HepG2 (cell line): ENCODE data around the gene SDE2. TPM values are rescaled to one million over a fixed set of nuclear protein-coding genes. Genes with fewer than 3 reads are reported as not detected.
"Not testable (repeated sequence)": the region's sequence is repeated elsewhere in the genome, so short reads cannot be mapped to it uniquely, and the experiment has no call there.

Experiments
- ATAC-seq: fragments of 200-7000 bp; cut with Tn5 transposase; 3 replicates; pipeline ENCODE4 v1.9.1; 2020; ENCODE audit warnings: mild to moderate bottlenecking, moderate library complexity
- BruUV-seq: library from RNA; stranded (reverse); fragments of 400-500 nt; replicated peaks from 2 replicates; lab custom pipeline; 2021; lab: Mats Ljungman, UMichigan
- CTCF ChIA-PET: fragments of 300-600 bp; formaldehyde crosslinking; extraction: SDS; loops from one replicate; lab custom pipeline; 2021; ENCODE audit warnings: low total read pairs, inconsistent platforms, low intra/inter-chr PET ratio; lab: Yijun Ruan, JAX
- POLR2A ChIA-PET: fragments of 350-600 bp; sonication (Branson Sonifier 250); formaldehyde crosslinking; loops from one replicate; lab custom pipeline; 2020; ENCODE audit warnings: antibody characterized with exemption, inconsistent platforms; lab: Yijun Ruan, JAX
- DNase-seq: peaks from one replicate; pipeline ENCODE4 v3.0.0-alpha.2; 2015; ENCODE audit warnings: low spot score
- FAIRE-seq: peaks from 3 replicates; lab custom pipeline; 2011; peaks lifted over from hg19 to GRCh38; lab: Jason Lieb, UNC
- H2AFZ ChIP-seq: one replicate; pipeline ENCODE4 v1.6.1; 2011; ENCODE audit warnings: low read length, inconsistent platforms
- H3K27ac ChIP-seq: fragments of 300-600 bp; 3 replicates; pipeline ENCODE4 v1.8.0; 2011; ENCODE audit warnings: mixed run types, mild to moderate bottlenecking, mixed read lengths, low read length, inconsistent platforms; ENCODE audit not compliant: insufficient read depth; ENCODE audit errors: extremely low read length
- H3K27me3 ChIP-seq, 2 experiments: fragments of 200-600 bp in 1 of 2; 2 replicates in 1 of 2; 3 replicates in 1 of 2; pipeline versions ENCODE4 v1.6.0 to v1.8.0; 2011; ENCODE audit warnings: low read length in 2 of 2, mild to moderate bottlenecking in 2 of 2, moderate library complexity in 2 of 2, inconsistent platforms in 1 of 2; ENCODE audit not compliant: insufficient read depth in 2 of 2, control insufficient read depth in 1 of 2
- H3K36me3 ChIP-seq, 2 experiments: fragments of 200-600 bp in 1 of 2; replicated peaks in 1 of 2; 2 replicates in 1 of 2; 3 replicates in 1 of 2; pipeline versions ENCODE4 v1.5.1 to v1.8.0; 2011; ENCODE audit warnings: low read length in 2 of 2, inconsistent platforms in 1 of 2; ENCODE audit not compliant: insufficient read depth in 2 of 2, control insufficient read depth in 1 of 2
- H3K4me1 ChIP-seq: 2 replicates; pipeline ENCODE4 v1.5.1; 2012; ENCODE audit warnings: low read length, inconsistent platforms; ENCODE audit not compliant: insufficient read depth
- H3K4me2 ChIP-seq: 2 replicates; pipeline ENCODE4 v1.6.0; 2011; ENCODE audit warnings: low read depth, low read length, inconsistent platforms
- H3K4me3 ChIP-seq, 3 experiments: fragments of 200-600 bp in 1 of 3; sonication (generic), shearing (Covaris generic) in 1 of 3; replicated peaks in 1 of 3; 2 replicates each; pipeline ENCODE4 v1.5.1; 2011 to 2016; ENCODE audit warnings: low read length in 3 of 3, inconsistent platforms in 2 of 3, low read depth in 2 of 3, mild to moderate bottlenecking in 2 of 3, control low read depth in 1 of 3, mixed read lengths in 1 of 3; ENCODE audit not compliant: insufficient read depth in 1 of 3
- H3K79me2 ChIP-seq: one replicate; pipeline ENCODE4 v1.6.1; 2011; ENCODE audit warnings: low read length, inconsistent platforms; ENCODE audit not compliant: insufficient read depth
- H3K9ac ChIP-seq: 2 replicates; pipeline ENCODE4 v1.6.0; 2011; ENCODE audit warnings: mild to moderate bottlenecking, low read depth, low read length, inconsistent platforms; ENCODE audit not compliant: insufficient read depth
- H3K9me3 ChIP-seq: 2 replicates; pipeline ENCODE4 v1.5.1; 2012; ENCODE audit warnings: mild to moderate bottlenecking, low read length
- H4K20me1 ChIP-seq: 2 replicates; pipeline ENCODE4 v1.6.0; 2011; ENCODE audit warnings: inconsistent platforms, mild to moderate bottlenecking, low read length, moderate library complexity; ENCODE audit not compliant: insufficient read depth
- ARHGAP35 ChIP-seq: sonication (generic); formaldehyde crosslinking; IDR thresholded peaks from 2 replicates; pipeline ENCODE4 v1.9.0; 2022; ENCODE audit warnings: mild to moderate bottlenecking, inconsistent platforms, moderate library complexity, missing genetic modification reagents, borderline replicate concordance
- BHLHE40 ChIP-seq: IDR thresholded peaks from 2 replicates; pipeline ENCODE4 v1.6.1; 2011; ENCODE audit warnings: low read length, improper control_type of control experiment
- CC2D1A ChIP-seq: sonication (generic); formaldehyde crosslinking; IDR thresholded peaks from 2 replicates; pipeline ENCODE4 v1.8.1; 2023; ENCODE audit warnings: mild to moderate bottlenecking, missing genetic modification reagents
- GATA4 ChIP-seq: sonication (generic); IDR thresholded peaks from 2 replicates; pipeline ENCODE4 v1.6.1; 2016; ENCODE audit warnings: antibody characterized with exemption, low read depth, borderline replicate concordance
- HMG20B ChIP-seq: conservative IDR thresholded peaks from 2 replicates; pipeline ENCODE4 v1.6.1; 2016; ENCODE audit warnings: missing genetic modification reagents, missing compliant biosample characterization
- IRF2 ChIP-seq: IDR thresholded peaks from 2 replicates; pipeline ENCODE4 v1.6.1; 2018; ENCODE audit warnings: missing genetic modification reagents, missing compliant biosample characterization
- JUND ChIP-seq: sonication (generic); formaldehyde crosslinking; IDR thresholded peaks from 2 replicates; pipeline ENCODE4 v1.8.0; 2022; ENCODE audit warnings: mild to moderate bottlenecking, missing genetic modification reagents
- SP5 ChIP-seq: IDR thresholded peaks from 2 replicates; pipeline ENCODE4 v1.6.1; 2016; ENCODE audit warnings: low read depth, borderline replicate concordance
- TARDBP ChIP-seq: sonication (generic); formaldehyde crosslinking; IDR thresholded peaks from 2 replicates; pipeline ENCODE4 v1.8.0; 2022; ENCODE audit warnings: mild to moderate bottlenecking, missing genetic modification reagents
- TEAD3 ChIP-seq: optimal IDR thresholded peaks from 2 replicates; pipeline ENCODE3; 2016; ENCODE audit warnings: borderline replicate concordance
- XBP1 ChIP-seq: sonication (generic); formaldehyde crosslinking; IDR thresholded peaks from 2 replicates; pipeline ENCODE4 v1.5.0; 2020; ENCODE audit warnings: missing genetic modification reagents
- ZMYM4 ChIP-seq: sonication (generic); formaldehyde crosslinking; IDR thresholded peaks from 2 replicates; pipeline ENCODE4 v1.8.1; 2023; ENCODE audit warnings: mild to moderate bottlenecking, missing genetic modification reagents
- WGBS: methylation state at CpG from one replicate; pipeline ENCODE4 v1.1.6; 2017; ENCODE audit warnings: low lambda C conversion rate; 5-methylcytosine and 5-hydroxymethylcytosine counted together
- in situ Hi-C: cut with HindIII; loops from 2 replicates; pipeline ENCODE4 v1.10.0; 2017; ENCODE audit warnings: low pct_unique_long_range_greater_than_20kb; ENCODE audit not compliant: extremely low pct_ligation_motif_present
- intact Hi-C: fragments of 100-400 bp; cut with micrococcal nuclease; formaldehyde crosslinking; loops from one replicate; pipeline ENCODE4 v1.10.0; 2022; ENCODE audit not compliant: unreplicated experiment
- polyA plus RNA-seq, 8 experiments: library from polyadenylated mRNA; depleted of rRNA in 3 of 8; stranded (reverse) in 7 of 8; unstranded in 1 of 8; fragments of >200 nt; fragmentation: Illumina TruSeq in 4 of 8; extraction: Trizol in 4 of 8; gene quantifications; 2 replicates each; pipeline versions ENCODE4 v1.2.1 to v1.2.3, GENCODE V29; 2011 to 2016; ENCODE audit warnings: low read depth in 4 of 8, missing spikeins in 1 of 8, mixed read lengths in 1 of 8; ENCODE audit not compliant: insufficient read depth in 1 of 8
- total RNA-seq, 5 experiments: library from RNA; depleted of rRNA; stranded (reverse); fragments of >200 nt; fragmentation: Illumina TruSeq; extraction: Trizol; gene quantifications; 2 replicates each; pipeline ENCODE4 v1.2.3, GENCODE V29; 2016; ENCODE audit warnings: low read depth in 1 of 5

Gene SDE2
- total and polyA plus RNA-seq, 2 of the 13 experiments (the other 11 are each of a cell fraction or from before 2014, with no cell fraction given) = 10.8 to 19.6 TPM

GRCh38 chr1:225936523-225936922, 62.6 kb downstream of the SDE2 start:
- DNase-seq (no peak), FAIRE-seq (no peak), ATAC-seq (no peak)
- intact Hi-C loops = no loop called here
- ChIA-PET POLR2A (interaction anchor here (3.5 kb wide), 1 partner anchor 13 kb away, joined by 16 read pairs; the partner anchor contains the start of gene PYCR2), CTCF (no interaction called here)
- no TSS peak for BruUV-seq
- Histone ChIP-seq H3K9me3 (no peaks in the 10 kb centered on the region), H3K27me3 (peaks cover 0 to 3% of the 10 kb centered on the region in 2 experiments; a peak in 1 of 5 replicates), H2AFZ (no peak overlapping the region), H3K4me3 (no peak overlapping the region), H3K4me1 (peaks cover 42% of the 10 kb centered on the region), H3K36me3 (no peaks in the 10 kb centered on the region), H3K4me2 (peak overlapping the region; percentile 29), H3K79me2 (no peaks in the 10 kb centered on the region), H4K20me1 (no peaks in the 10 kb centered on the region), H3K9ac (no peak overlapping the region), H3K27ac (no peak overlapping the region)
- TF ChIP-seq TARDBP (no peak), ARHGAP35 (CRISPR knock-in tag) (no peak), GATA4 (no peak), JUND (CRISPR knock-in tag) (no peak), IRF2 (CRISPR knock-in tag) (no peak), XBP1 (CRISPR knock-in tag) (no peak), HMG20B (CRISPR knock-in tag) (no peak), CC2D1A (CRISPR knock-in tag) (no peak), ZMYM4 (CRISPR knock-in tag) (no peak)
- WGBS = 26% methylated on average over 3 of the region's 3 CpGs
- in situ Hi-C loops = no loop called here

DNA sequence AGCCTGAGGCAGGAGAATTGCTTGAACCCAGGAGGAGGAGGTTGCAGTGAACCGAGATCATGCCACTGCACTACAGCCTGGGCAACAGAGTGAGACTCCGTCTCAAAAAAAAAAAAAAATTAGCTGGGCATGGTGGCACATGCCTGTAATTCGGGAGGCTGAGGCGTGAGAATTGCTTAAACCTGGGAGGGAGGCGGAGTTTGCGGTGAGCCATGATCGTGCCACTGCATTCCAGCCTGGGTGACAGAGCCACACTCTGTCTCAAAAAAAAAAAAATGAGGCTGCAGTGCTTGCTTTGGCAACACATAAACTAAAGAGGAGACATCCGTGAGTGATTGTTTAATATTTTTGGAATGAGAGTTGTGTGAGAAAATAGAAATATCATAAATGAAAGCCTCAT, 63.1 kb downstream of the SDE2 start:
- BruUV-seq, FAIRE-seq: not testable (repeated sequence)
- TF ChIP-seq SP5 (CRISPR knock-in tag) (0 out of 2 replicates have a peak, but pooled peaks have one; percentile 33), TEAD3 (CRISPR knock-in tag) (peak; percentile 53), BHLHE40 (0 out of 2 replicates have a peak, but pooled peaks have one; percentile 19)
- TF ChIP-seq, all 625 proteins: peak for 3; not testable (repeated sequence) for 622
- H3K27ac ChIP-seq, H3K79me2 ChIP-seq, H4K20me1 ChIP-seq, CTCF ChIA-PET, H3K36me3 ChIP-seq, intact Hi-C loops, H3K9me3 ChIP-seq, ATAC-seq, in situ Hi-C loops, H3K4me2 ChIP-seq, H3K27me3 ChIP-seq, H3K9ac ChIP-seq, H2AFZ ChIP-seq, H3K4me3 ChIP-seq: not testable (repeated sequence)
- WGBS = 17% methylated on average over 8 of the region's 8 CpGs
- H3K4me1 ChIP-seq = peaks cover 37% of the 10 kb centered on the region
- peak; percentile 20 for DNase-seq
- POLR2A ChIA-PET = interaction anchor here (3.5 kb wide), 1 partner anchor 13 kb away, joined by 16 read pairs; the partner anchor contains the start of gene PYCR2
